G401.6 (cell line): ENCODE data around the gene LEMD3.
A peak's percentile ranks its signal among the peaks of the same experiment; 100 is the strongest.

ENCODE experiments used
- FAIRE-seq: peaks from 2 replicates; lab custom pipeline; 2012; peaks lifted over from hg19 to GRCh38; lab: Jason Lieb, UNC

LEMD3 gene

GRCh38 chr12:65169320-65170208 lies at the start of gene LEMD3:
TSS of gene LEMD3 (plus strand) at chr12:65169583. CDS start at chr12:65169597, 14 bp downstream.
- FAIRE-seq, result peak; percentile 91

- no peak for FAIRE-seq
Observed at GRCh38 chr12:65121049-65121955, 48.1 kb upstream of the LEMD3 start, which contains the start of gene WIF1. TSS of gene WIF1 (minus strand) at chr12:65121305. CDS start at chr12:65121191, 114 bp downstream.

- FAIRE-seq, result no peak
Observed at GRCh38 chr12:65121956-65122469, 47.4 kb upstream of the LEMD3 start.

- no peak for FAIRE-seq
Observed at GRCh38 chr12:65122703-65123102, 46.7 kb upstream of the LEMD3 start.

GRCh38 chr12:65123435-65124063 lies 45.8 kb upstream of the LEMD3 start:
- peak; percentile 94 for FAIRE-seq

GRCh38 chr12:65125247-65125646 lies 44.1 kb upstream of the LEMD3 start:
- no peak for FAIRE-seq

- no peak for FAIRE-seq
Observed at GRCh38 chr12:65125975-65126374, 43.4 kb upstream of the LEMD3 start.

GRCh38 chr12:65126482-65126881 lies 42.9 kb upstream of the LEMD3 start:
- FAIRE-seq, result no peak

- no peak for FAIRE-seq
Observed at GRCh38 chr12:65133879-65134278, 35.5 kb upstream of the LEMD3 start.

GRCh38 chr12:65139389-65139788 lies 30.0 kb upstream of the LEMD3 start:
- FAIRE-seq, result no peak

- no peak for FAIRE-seq
Observed at GRCh38 chr12:65140738-65141137, 28.6 kb upstream of the LEMD3 start.

- no peak for FAIRE-seq
Observed at GRCh38 chr12:65147312-65147905, 22.0 kb upstream of the LEMD3 start.

GRCh38 chr12:65152012-65152411 lies 17.4 kb upstream of the LEMD3 start:
- no peak for FAIRE-seq

- FAIRE-seq, result no peak
Observed at GRCh38 chr12:65152596-65152995, 16.8 kb upstream of the LEMD3 start.

- FAIRE-seq, result no peak
Observed at GRCh38 chr12:65155784-65156183, 13.6 kb upstream of the LEMD3 start.

GRCh38 chr12:65156366-65156841 lies 13.0 kb upstream of the LEMD3 start:
- no peak for FAIRE-seq

- FAIRE-seq, result no peak
Observed at GRCh38 chr12:65157091-65157490, 12.3 kb upstream of the LEMD3 start.

- FAIRE-seq, result no peak
Observed at GRCh38 chr12:65162609-65163008, 6.8 kb upstream of the LEMD3 start.

GRCh38 chr12:65164244-65164643 lies 5.1 kb upstream of the LEMD3 start:
- FAIRE-seq, result no peak

- FAIRE-seq, result no peak
Observed at GRCh38 chr12:65164774-65165173, 4.6 kb upstream of the LEMD3 start.

- FAIRE-seq, result peak; percentile 36
Observed at GRCh38 chr12:65168681-65169319, 583 bp upstream of the LEMD3 start.
